ENCODE results near the gene MAP3K13. TPM values are rescaled to one million over a fixed set of nuclear protein-coding genes. Genes with fewer than 3 reads are reported as not detected.

Gene MAP3K13
- total RNA-seq, 4 donors from 2014 or later: 17.2 to 42.6 (median 31.9) TPM

- no peak for DNase-seq
- Histone ChIP-seq H3K4me1 (peaks cover 0 to 32% (median 4%) of the 10 kb centered on the region in 4 donors), H3K9me3 (no peaks in the 10 kb centered on the region), H3K27ac (no peak overlapping the region), H3K4me3 (no peak overlapping the region), H3K36me3 (no peaks in the 10 kb centered on the region), H3K27me3 (no peaks in the 10 kb centered on the region)
- WGBS, 2 donors (ENCODE audit: low coverage in 1 of 2): 60 to 69% methylated on average over 1 to 5 of the region's 5 CpGs
- TF ChIP-seq EP300 (IDR thresholded peaks at IDR 0.05; ENCODE audit: low read depth) (no peak), POLR2A (IDR thresholded peaks at IDR 0.05) (no peak), CTCF (IDR thresholded peaks at IDR 0.05) (no peak), POLR2AphosphoS5 (IDR thresholded peaks at IDR 0.05) (no peak)
- intact Hi-C loops (cut with DNase I; ENCODE audit: low total_unique reads) (no loop called here), in situ Hi-C loops (cut with MboI; ENCODE audit: low pct_ligation_motif_present in 1 of 4, low pct_unique_long_range_greater_than_20kb in 1 of 4, low sequenced_read_pairs in 3 of 4) (no loop called here)
These were observed 39.6 kb downstream of the MAP3K13 start for GRCh38 chr3:185402561-185402960.

GRCh38 chr3:185403002-185403401, 40.1 kb downstream of the MAP3K13 start:
- H3K9me3 ChIP-seq: no peaks in the 10 kb centered on the region
- no peak for TF ChIP-seq EP300 (IDR thresholded peaks at IDR 0.05; ENCODE audit: low read depth)
- no peak for TF ChIP-seq POLR2AphosphoS5 (IDR thresholded peaks at IDR 0.05)
- TF ChIP-seq POLR2A (IDR thresholded peaks at IDR 0.05): no peak
- no peak for TF ChIP-seq CTCF (IDR thresholded peaks at IDR 0.05)
- H3K4me1 ChIP-seq: peaks cover 0 to 28% (median 4%) of the 10 kb centered on the region in 4 donors
- H3K27me3 ChIP-seq: no peaks in the 10 kb centered on the region
- no peak overlapping the region for H3K4me3 ChIP-seq
- H3K36me3 ChIP-seq: no peaks in the 10 kb centered on the region
- intact Hi-C loops (cut with DNase I; ENCODE audit: low total_unique reads): no loop called here
- H3K27ac ChIP-seq: no peak overlapping the region
- in situ Hi-C loops (cut with MboI; ENCODE audit: low pct_ligation_motif_present in 1 of 4, low pct_unique_long_range_greater_than_20kb in 1 of 4, low sequenced_read_pairs in 3 of 4): no loop called here
- no peak for DNase-seq
- 40 to 73% methylated on average over 3 of the region's 3 CpGs for WGBS, 2 donors (ENCODE audit: low coverage in 1 of 2)

- TF ChIP-seq POLR2AphosphoS5 (IDR thresholded peaks at IDR 0.05): no peak
- WGBS, 2 donors (ENCODE audit: low coverage in 1 of 2): 51 to 67% methylated on average over 4 of the region's 4 CpGs
- intact Hi-C loops (cut with DNase I; ENCODE audit: low total_unique reads): no loop called here
- Histone ChIP-seq H3K36me3 (no peaks in the 10 kb centered on the region), H3K4me1 (peaks cover 0 to 28% (median 4%) of the 10 kb centered on the region in 4 donors), H3K9me3 (no peaks in the 10 kb centered on the region), H3K27ac (peak overlapping the region in 1 of 4 donors; percentile 29), H3K27me3 (no peaks in the 10 kb centered on the region), H3K4me3 (no peak overlapping the region)
- in situ Hi-C loops (cut with MboI; ENCODE audit: low pct_ligation_motif_present in 1 of 4, low pct_unique_long_range_greater_than_20kb in 1 of 4, low sequenced_read_pairs in 3 of 4): no loop called here
- DNase-seq: no peak
These were observed 42.3 kb downstream of the MAP3K13 start for GRCh38 chr3:185405243-185405642.

- Histone ChIP-seq H3K36me3 (no peaks in the 10 kb centered on the region), H3K4me1 (peaks cover 0 to 28% (median 4%) of the 10 kb centered on the region in 4 donors), H3K9me3 (no peaks in the 10 kb centered on the region), H3K4me3 (no peak overlapping the region), H3K27me3 (no peaks in the 10 kb centered on the region), H3K27ac (peak overlapping the region in 2 of 4 donors; percentile 4 to 29)
- TF ChIP-seq CTCF (IDR thresholded peaks at IDR 0.05): no peak
- no peak for TF ChIP-seq EP300 (IDR thresholded peaks at IDR 0.05; ENCODE audit: low read depth)
- TF ChIP-seq POLR2A (IDR thresholded peaks at IDR 0.05): no peak
- no peak for TF ChIP-seq POLR2AphosphoS5 (IDR thresholded peaks at IDR 0.05)
- 66% methylated on average over 3 of the region's 3 CpGs for WGBS, 2 donors (ENCODE audit: low coverage in 1 of 2)
- intact Hi-C loops (cut with DNase I; ENCODE audit: low total_unique reads) (no loop called here), in situ Hi-C loops (cut with MboI; ENCODE audit: low pct_ligation_motif_present in 1 of 4, low pct_unique_long_range_greater_than_20kb in 1 of 4, low sequenced_read_pairs in 3 of 4) (no loop called here)
- no peak for DNase-seq
These were observed 42.7 kb downstream of the MAP3K13 start for GRCh38 chr3:185405664-185406063.

- no peak for DNase-seq
- Histone ChIP-seq H3K9me3 (no peaks in the 10 kb centered on the region), H3K36me3 (no peaks in the 10 kb centered on the region), H3K27me3 (no peaks in the 10 kb centered on the region), H3K27ac (peak overlapping the region in 1 of 4 donors; percentile 4), H3K4me3 (no peak overlapping the region), H3K4me1 (peaks cover 0 to 27% (median 3%) of the 10 kb centered on the region in 4 donors)
- TF ChIP-seq POLR2A (IDR thresholded peaks at IDR 0.05) (no peak), EP300 (IDR thresholded peaks at IDR 0.05; ENCODE audit: low read depth) (no peak), CTCF (IDR thresholded peaks at IDR 0.05) (no peak), POLR2AphosphoS5 (IDR thresholded peaks at IDR 0.05) (no peak)
- 67 to 73% methylated on average over 1 of the region's 1 CpG for WGBS, 2 donors (ENCODE audit: low coverage in 1 of 2)
- intact Hi-C loops (cut with DNase I; ENCODE audit: low total_unique reads): no loop called here
- in situ Hi-C loops (cut with MboI; ENCODE audit: low pct_ligation_motif_present in 1 of 4, low pct_unique_long_range_greater_than_20kb in 1 of 4, low sequenced_read_pairs in 3 of 4): no loop called here
These were observed 43.2 kb downstream of the MAP3K13 start for GRCh38 chr3:185406121-185406620.
